ENCODE measurements around the gene PDGFB. TPM values are rescaled to one million over a fixed set of nuclear protein-coding genes. Genes with fewer than 3 reads are reported as not detected.

Gene PDGFB
- total and polyA plus RNA-seq, 7 experiments from 2014 or later = 0.56 to 9.5 (median 2.3) TPM

DNA sequence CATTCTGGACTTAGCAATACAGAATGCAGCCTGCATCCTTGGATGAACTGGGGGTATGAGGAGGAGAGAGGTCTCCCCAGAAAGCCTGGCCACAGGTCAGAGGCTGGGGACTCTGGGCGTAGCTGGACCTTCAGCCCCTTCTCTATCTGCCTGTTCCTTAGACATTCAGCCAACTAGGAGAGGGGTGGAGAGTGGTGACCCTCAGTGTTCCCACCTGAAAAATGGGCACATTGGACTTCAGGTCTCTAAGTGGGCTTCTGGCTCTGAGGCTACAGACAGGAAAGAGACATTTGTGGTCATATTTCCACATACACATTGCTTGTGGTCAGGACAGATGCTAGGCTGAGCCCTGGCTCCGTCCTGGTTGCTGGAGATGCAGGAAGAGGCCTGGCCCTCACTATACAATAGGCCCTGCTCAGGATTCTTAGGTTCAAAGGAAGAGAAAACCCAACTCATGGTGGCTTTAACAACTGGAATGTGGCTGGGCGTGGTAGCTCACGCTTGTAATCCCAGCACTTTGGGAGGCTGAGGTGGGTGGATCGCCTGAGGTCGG is 62.2 kb downstream of the PDGFB start:
- Mint-ChIP-seq H3K9me3 (peaks cover 0 to 11% (median 4%) of the 10 kb centered on the region in 11 donors), H3K27me3 (peaks cover 0 to 11% (median 0%) of the 10 kb centered on the region in 5 donors), H3K36me3 (peaks cover 0 to 3% (median 0%) of the 10 kb centered on the region in 5 donors), H3K27ac (peak overlapping the region in 2 of 9 donors; percentile 37 to 78), H3K4me1 (peaks cover 0 to 14% (median 7%) of the 10 kb centered on the region in 7 donors), H3K4me3 (peak overlapping the region in 1 of 10 donors; percentile 48)
- ChIA-PET CTCF (interaction anchor here (0.5 to 1.1 kb wide), 3 partner anchors 13 to 206 kb away, joined by 3 to 4 read pairs (median 3); no protein-coding TSS in a partner anchor), POLR2A (interaction anchor here (0.6 to 1.5 kb wide), 2 partner anchors 111 to 137 kb away, joined by 3 to 4 read pairs; partner anchors contain the start of gene RPL3)
- H3K9me3 ChIP-seq (ENCODE audit: control insufficient read depth in 2 of 3, low read length in 3 of 3) = peaks cover 0 to 8% (median 0%) of the 10 kb centered on the region in 3 experiments
- DNase-seq = no peak
- H3K27ac ChIP-seq (ENCODE audit: low read depth, low read length) = no peak overlapping the region
- H3K36me3 ChIP-seq (ENCODE audit: control insufficient read depth in 2 of 3, insufficient read depth in 3 of 3, low read length in 3 of 3) = no peaks in the 10 kb centered on the region
- intact Hi-C loops (cut with micrococcal nuclease) = no loop called here
- H3K4me1 ChIP-seq (ENCODE audit: control insufficient read depth in 2 of 2, insufficient read depth in 2 of 2, low read length in 2 of 2) = peaks cover 0 to 14% of the 10 kb centered on the region in 2 donors
- ATAC-seq = no peak
- H3K4me3 ChIP-seq (ENCODE audit: low read length) = no peak overlapping the region
- no peaks in the 10 kb centered on the region for H3K27me3 ChIP-seq (ENCODE audit: control insufficient read depth in 2 of 2, insufficient read depth in 2 of 2, low read length in 2 of 2)

DNA sequence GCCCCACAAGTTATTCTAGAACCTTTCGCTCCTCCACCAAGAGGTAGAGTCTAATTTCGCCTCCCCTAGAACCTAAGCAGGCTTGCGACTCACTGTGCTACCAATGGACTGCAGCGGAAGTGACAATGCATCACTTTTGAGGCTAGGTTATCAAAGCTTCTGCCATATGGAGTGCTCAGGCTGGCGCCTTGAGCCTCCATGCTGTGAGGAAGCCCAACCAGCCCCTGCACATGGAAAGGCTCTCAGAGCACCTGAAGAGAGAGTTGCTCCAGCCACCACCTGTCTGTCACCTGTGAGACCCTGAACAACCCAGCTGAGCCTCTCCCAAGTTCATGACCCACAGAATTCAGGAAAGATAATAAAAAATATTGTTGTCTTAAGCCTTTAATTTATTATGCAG is 63.0 kb downstream of the PDGFB start:
- ChIA-PET CTCF (interaction anchor here (0.5 to 1.1 kb wide), 3 partner anchors 12 to 205 kb away, joined by 3 to 4 read pairs (median 3); no protein-coding TSS in a partner anchor), POLR2A (interaction anchor here (1.5 kb wide), 1 partner anchor 137 kb away, joined by 4 read pairs; the partner anchor contains the start of gene RPL3)
- no peak overlapping the region for H3K4me3 Mint-ChIP-seq
- H3K4me1 ChIP-seq (ENCODE audit: control insufficient read depth in 2 of 2, insufficient read depth in 2 of 2, low read length in 2 of 2) = peaks cover 0 to 18% of the 10 kb centered on the region in 2 donors
- H3K27me3 ChIP-seq (ENCODE audit: control insufficient read depth in 2 of 2, insufficient read depth in 2 of 2, low read length in 2 of 2) = no peaks in the 10 kb centered on the region
- H3K36me3 ChIP-seq (ENCODE audit: control insufficient read depth in 2 of 3, insufficient read depth in 3 of 3, low read length in 3 of 3) = no peaks in the 10 kb centered on the region
- DNase-seq (no peak), ATAC-seq (no peak)
- H3K27ac Mint-ChIP-seq = no peak overlapping the region
- peaks cover 0 to 11% (median 3%) of the 10 kb centered on the region in 11 donors for H3K9me3 Mint-ChIP-seq
- H3K4me3 ChIP-seq (ENCODE audit: low read length) = no peak overlapping the region
- peaks cover 0 to 15% (median 7%) of the 10 kb centered on the region in 7 donors for H3K4me1 Mint-ChIP-seq
- peaks cover 0 to 7% (median 0%) of the 10 kb centered on the region in 5 donors for H3K27me3 Mint-ChIP-seq
- intact Hi-C loops (cut with micrococcal nuclease) = no loop called here
- H3K9me3 ChIP-seq (ENCODE audit: control insufficient read depth in 2 of 3, low read length in 3 of 3) = peaks cover 0 to 8% (median 0%) of the 10 kb centered on the region in 3 experiments
- peaks cover 0 to 3% (median 0%) of the 10 kb centered on the region in 5 donors for H3K36me3 Mint-ChIP-seq
- H3K27ac ChIP-seq (ENCODE audit: low read depth, low read length) = no peak overlapping the region

DNA sequence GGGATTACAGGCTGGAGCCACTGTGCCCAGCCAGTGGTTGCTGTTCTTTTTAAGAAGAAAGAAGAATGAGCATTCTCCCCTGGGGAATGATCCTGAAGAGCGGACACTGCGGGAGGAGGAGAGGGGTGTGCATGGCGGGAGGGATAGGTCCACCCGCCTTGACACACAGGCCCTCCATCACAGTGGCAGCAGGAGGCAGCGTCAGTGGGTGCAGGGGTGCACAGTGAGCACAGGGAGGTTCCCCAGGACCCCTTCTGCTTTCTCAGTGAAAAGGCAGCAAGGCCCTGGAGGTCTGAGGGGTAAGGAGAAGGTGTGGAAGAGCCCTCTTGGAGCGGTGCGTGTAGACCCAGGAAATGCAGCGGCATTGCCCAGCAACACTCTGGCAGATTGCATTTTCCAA is 63.4 kb downstream of the PDGFB start:
- no peak overlapping the region for H3K4me3 Mint-ChIP-seq
- ChIA-PET CTCF (interaction anchor here (1.1 kb wide), 1 partner anchor 11 kb away, joined by 3 read pairs; no protein-coding TSS in a partner anchor), POLR2A (no interaction called here)

DNA sequence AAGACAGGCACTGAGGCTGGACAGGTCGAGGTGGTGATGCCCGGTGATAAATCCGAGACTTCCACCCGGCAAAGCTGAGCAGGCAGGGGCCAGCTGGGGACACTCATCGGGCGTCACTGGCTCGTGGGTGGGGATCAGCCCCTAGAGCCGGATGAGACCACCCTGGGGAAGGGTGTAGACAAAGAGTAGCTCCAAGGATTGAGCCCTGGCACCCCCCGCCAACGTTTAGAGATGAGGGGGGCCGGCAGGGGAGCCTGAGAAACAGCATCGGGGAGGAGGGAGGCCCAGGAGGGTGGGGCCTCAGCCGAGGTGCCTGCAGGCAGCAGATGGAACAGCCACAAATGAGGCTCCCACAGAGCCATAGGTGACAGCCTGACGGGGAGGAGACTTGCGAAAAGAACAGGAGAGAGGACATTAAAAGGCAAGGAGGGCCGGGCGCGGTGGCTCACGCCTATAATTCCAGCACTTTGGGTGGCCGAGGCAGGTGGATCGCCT is 64.9 kb downstream of the PDGFB start:
- DNase-seq (no peak), ATAC-seq (no peak)
- Histone ChIP-seq H3K27ac (ENCODE audit: low read depth, low read length) (no peak overlapping the region), H3K4me3 (ENCODE audit: low read length) (no peak overlapping the region), H3K4me1 (ENCODE audit: control insufficient read depth in 2 of 2, insufficient read depth in 2 of 2, low read length in 2 of 2) (peaks cover 4 to 27% of the 10 kb centered on the region in 2 donors), H3K27me3 (ENCODE audit: control insufficient read depth in 2 of 2, insufficient read depth in 2 of 2, low read length in 2 of 2) (no peaks in the 10 kb centered on the region), H3K9me3 (ENCODE audit: control insufficient read depth in 2 of 3, low read length in 3 of 3) (peaks cover 0 to 8% (median 0%) of the 10 kb centered on the region in 3 experiments), H3K36me3 (ENCODE audit: control insufficient read depth in 2 of 3, insufficient read depth in 3 of 3, low read length in 3 of 3) (no peaks in the 10 kb centered on the region)
- CTCF ChIA-PET = interaction anchor here (0.6 to 1.1 kb wide), 3 partner anchors 9 to 134 kb away, joined by 3 to 6 read pairs (median 3); no protein-coding TSS in a partner anchor
- no peak overlapping the region for H3K4me3 Mint-ChIP-seq
- peaks cover 0 to 11% (median 3%) of the 10 kb centered on the region in 11 donors for H3K9me3 Mint-ChIP-seq
- H3K27ac Mint-ChIP-seq = peak overlapping the region in 2 of 9 donors; percentile 1 to 12
- H3K36me3 Mint-ChIP-seq = peaks cover 0 to 3% (median 0%) of the 10 kb centered on the region in 5 donors
- intact Hi-C loops (cut with micrococcal nuclease) = no loop called here
- H3K4me1 Mint-ChIP-seq = peaks cover 4 to 18% (median 9%) of the 10 kb centered on the region in 7 donors
- POLR2A ChIA-PET = interaction anchor here (1.3 to 1.9 kb wide), 2 partner anchors 61 to 139 kb away, joined by 6 to 8 read pairs; partner anchors contain the start of gene RPL3
- H3K27me3 Mint-ChIP-seq = peaks cover 0 to 2% (median 0%) of the 10 kb centered on the region in 5 donors

More for the DNA sequence above, 63.4 kb downstream of the PDGFB start:
- Histone ChIP-seq H3K27ac (ENCODE audit: low read depth, low read length) (no peak overlapping the region), H3K4me1 (ENCODE audit: control insufficient read depth in 2 of 2, insufficient read depth in 2 of 2, low read length in 2 of 2) (peaks cover 0 to 18% of the 10 kb centered on the region in 2 donors), H3K27me3 (ENCODE audit: control insufficient read depth in 2 of 2, insufficient read depth in 2 of 2, low read length in 2 of 2) (no peaks in the 10 kb centered on the region), H3K4me3 (ENCODE audit: low read length) (no peak overlapping the region), H3K36me3 (ENCODE audit: control insufficient read depth in 2 of 3, insufficient read depth in 3 of 3, low read length in 3 of 3) (no peaks in the 10 kb centered on the region), H3K9me3 (ENCODE audit: control insufficient read depth in 2 of 3, low read length in 3 of 3) (peaks cover 0 to 8% (median 0%) of the 10 kb centered on the region in 3 experiments)
- Mint-ChIP-seq H3K27me3 (peaks cover 0 to 7% (median 0%) of the 10 kb centered on the region in 5 donors), H3K27ac (peak overlapping the region in 1 of 9 donors; percentile 62), H3K9me3 (peaks cover 0 to 11% (median 3%) of the 10 kb centered on the region in 11 donors), H3K4me1 (peaks cover 0 to 15% (median 7%) of the 10 kb centered on the region in 7 donors), H3K36me3 (peaks cover 0 to 3% (median 0%) of the 10 kb centered on the region in 5 donors)
- ATAC-seq = no peak
- intact Hi-C loops (cut with micrococcal nuclease) = no loop called here
- DNase-seq = no peak

DNA sequence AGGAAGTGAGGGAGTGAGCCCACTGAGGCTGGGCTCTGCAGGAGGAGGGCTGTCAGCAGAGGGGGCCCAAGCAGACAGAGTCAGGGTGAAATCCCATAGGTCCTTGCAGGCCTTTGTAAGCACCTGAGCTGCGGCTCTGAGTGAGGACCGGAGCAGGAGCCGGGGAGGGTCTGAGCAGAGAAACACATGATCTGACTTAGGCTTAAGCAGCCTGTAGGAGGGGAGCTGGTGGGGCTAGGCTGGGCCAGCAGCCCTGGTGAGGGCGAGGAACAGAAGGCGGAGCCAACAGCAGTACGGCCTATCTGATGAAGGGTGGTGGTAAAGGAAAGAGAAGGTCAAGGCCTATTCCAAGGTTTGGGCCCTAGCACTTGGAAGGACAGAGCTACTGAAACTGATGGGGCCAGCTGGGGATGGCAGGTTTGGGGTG is 65.4 kb downstream of the PDGFB start:
- peak overlapping the region in 6 of 9 donors; percentile 1 to 64 (median 54) for H3K27ac Mint-ChIP-seq
- no peaks in the 10 kb centered on the region for H3K27me3 ChIP-seq (ENCODE audit: control insufficient read depth in 2 of 2, insufficient read depth in 2 of 2, low read length in 2 of 2)
- H3K9me3 ChIP-seq (ENCODE audit: control insufficient read depth in 2 of 3, low read length in 3 of 3) = peaks cover 0 to 8% (median 0%) of the 10 kb centered on the region in 3 experiments
- DNase-seq (no peak), ATAC-seq (no peak)
- H3K27me3 Mint-ChIP-seq = peaks cover 0 to 2% (median 0%) of the 10 kb centered on the region in 5 donors
- no peak overlapping the region for H3K27ac ChIP-seq (ENCODE audit: low read depth, low read length)
- no peak overlapping the region for H3K4me3 ChIP-seq (ENCODE audit: low read length)
- H3K36me3 ChIP-seq (ENCODE audit: control insufficient read depth in 2 of 3, insufficient read depth in 3 of 3, low read length in 3 of 3) = no peaks in the 10 kb centered on the region
- peaks cover 9 to 31% of the 10 kb centered on the region in 2 donors for H3K4me1 ChIP-seq (ENCODE audit: control insufficient read depth in 2 of 2, insufficient read depth in 2 of 2, low read length in 2 of 2)
- peaks cover 0 to 11% (median 3%) of the 10 kb centered on the region in 11 donors for H3K9me3 Mint-ChIP-seq
- no peak overlapping the region for H3K4me3 Mint-ChIP-seq
- peaks cover 0 to 3% (median 0%) of the 10 kb centered on the region in 5 donors for H3K36me3 Mint-ChIP-seq
- ChIA-PET CTCF (interaction anchor here (0.6 to 1.1 kb wide), 3 partner anchors 8 to 135 kb away, joined by 3 to 6 read pairs (median 3); no protein-coding TSS in a partner anchor), POLR2A (interaction anchor here (0.9 to 1.9 kb wide), 3 partner anchors 62 to 140 kb away, joined by 3 to 8 read pairs (median 6); partner anchors contain the start of gene RPL3)
- intact Hi-C loops (cut with micrococcal nuclease) = no loop called here
- peaks cover 8 to 22% (median 14%) of the 10 kb centered on the region in 7 donors for H3K4me1 Mint-ChIP-seq

Measured in naive thymus-derived CD4-positive, alpha-beta T cell (primary cell).